ENCODE data around the gene BMPER. TPM values are rescaled to one million over a fixed set of nuclear protein-coding genes. Genes with fewer than 3 reads are reported as not detected.

The BMPER gene
- total RNA-seq, 4 donors from 2014 or later: 3.1 to 6.1 (median 3.9) TPM

DNA sequence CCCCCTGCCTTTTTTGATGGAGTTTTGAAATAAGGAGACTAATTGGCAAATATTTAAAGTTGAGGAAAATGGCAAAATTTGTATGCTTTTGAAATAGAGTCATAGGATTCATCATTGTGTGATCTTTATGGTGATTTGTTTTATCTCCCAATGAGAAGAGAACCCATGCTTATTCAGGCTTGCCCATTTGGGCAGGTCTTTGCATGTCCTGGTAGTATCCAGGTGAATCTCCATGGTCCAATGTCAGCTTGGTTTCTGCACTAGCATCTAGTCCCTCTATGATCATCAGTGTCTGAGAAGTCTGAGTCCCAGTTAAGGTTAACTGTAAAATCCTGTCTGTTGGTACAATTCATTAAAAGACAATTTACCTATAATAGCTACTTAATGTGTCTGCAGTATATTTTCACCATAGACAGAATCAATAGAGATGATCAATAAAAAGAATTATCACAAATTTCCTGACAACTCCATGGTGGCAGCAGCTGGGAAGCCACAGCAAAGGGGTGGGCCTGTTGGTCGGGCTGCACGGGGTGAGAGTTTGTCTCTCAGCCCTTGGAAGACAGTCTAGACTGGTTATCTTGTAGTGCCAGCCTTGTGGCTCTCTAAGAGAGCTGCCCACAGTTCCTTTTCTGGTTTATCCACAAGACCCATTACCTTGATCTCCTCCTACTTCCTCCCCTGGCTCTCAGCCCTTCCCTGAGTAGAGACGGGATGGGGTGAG lies 22.2 kb upstream of the BMPER start:
- no peak for TF ChIP-seq CTCF (IDR thresholded peaks at IDR 0.05; ENCODE audit: low read depth)

- no peak for TF ChIP-seq CTCF (IDR thresholded peaks at IDR 0.05; ENCODE audit: low read depth)
Observed at GRCh38 chr7:33883671-33883965, 21.7 kb upstream of the BMPER start.

- no peak for TF ChIP-seq CTCF (IDR thresholded peaks at IDR 0.05; ENCODE audit: low read depth)
Observed at GRCh38 chr7:33885290-33886148, 19.8 kb upstream of the BMPER start.

DNA sequence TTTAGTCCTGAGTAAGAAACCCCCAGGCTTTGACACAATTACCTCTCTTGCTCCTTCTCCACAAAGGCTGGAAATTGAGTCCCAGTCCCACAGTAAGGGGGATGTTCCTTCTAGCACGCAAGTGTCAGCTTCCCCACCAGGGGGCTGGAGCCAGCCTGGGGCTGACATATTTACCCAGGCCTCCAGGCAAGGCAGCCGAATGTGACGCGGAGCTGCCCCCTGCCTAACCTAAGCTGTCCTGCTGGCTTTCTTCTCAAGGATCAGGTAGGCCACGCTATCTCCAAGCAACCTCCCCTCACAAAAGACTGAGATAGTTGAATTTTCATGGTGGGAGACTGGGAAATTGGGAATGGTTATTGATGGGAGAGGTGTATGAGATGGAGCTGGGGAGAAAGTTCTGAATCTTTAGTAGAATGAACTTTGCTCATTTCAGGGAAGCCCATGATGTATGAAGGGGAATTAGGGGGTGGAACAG lies 19.2 kb upstream of the BMPER start:
- TF ChIP-seq CTCF (IDR thresholded peaks at IDR 0.05; ENCODE audit: low read depth): no peak

GRCh38 chr7:33887266-33887975 lies 17.9 kb upstream of the BMPER start:
- TF ChIP-seq CTCF (IDR thresholded peaks at IDR 0.05; ENCODE audit: low read depth): no peak

GRCh38 chr7:33888166-33888565 lies 17.2 kb upstream of the BMPER start:
- no peak for TF ChIP-seq CTCF (IDR thresholded peaks at IDR 0.05; ENCODE audit: low read depth)

- TF ChIP-seq CTCF (IDR thresholded peaks at IDR 0.05; ENCODE audit: low read depth): no peak
Observed at GRCh38 chr7:33892945-33893344, 12.4 kb upstream of the BMPER start.

Data from subcutaneous adipose tissue (tissue), 4 donors.